CD4-positive, alpha-beta T cell treated with Interleukin-6 for 4 hours (primary cell): ENCODE results near the gene ALDH1A3.

ENCODE experiments used
- DNase-seq: peaks from one replicate; pipeline ENCODE4 v3.0.0-alpha.2; 2020; ENCODE audit warnings: mixed read lengths

The ALDH1A3 gene

DNA sequence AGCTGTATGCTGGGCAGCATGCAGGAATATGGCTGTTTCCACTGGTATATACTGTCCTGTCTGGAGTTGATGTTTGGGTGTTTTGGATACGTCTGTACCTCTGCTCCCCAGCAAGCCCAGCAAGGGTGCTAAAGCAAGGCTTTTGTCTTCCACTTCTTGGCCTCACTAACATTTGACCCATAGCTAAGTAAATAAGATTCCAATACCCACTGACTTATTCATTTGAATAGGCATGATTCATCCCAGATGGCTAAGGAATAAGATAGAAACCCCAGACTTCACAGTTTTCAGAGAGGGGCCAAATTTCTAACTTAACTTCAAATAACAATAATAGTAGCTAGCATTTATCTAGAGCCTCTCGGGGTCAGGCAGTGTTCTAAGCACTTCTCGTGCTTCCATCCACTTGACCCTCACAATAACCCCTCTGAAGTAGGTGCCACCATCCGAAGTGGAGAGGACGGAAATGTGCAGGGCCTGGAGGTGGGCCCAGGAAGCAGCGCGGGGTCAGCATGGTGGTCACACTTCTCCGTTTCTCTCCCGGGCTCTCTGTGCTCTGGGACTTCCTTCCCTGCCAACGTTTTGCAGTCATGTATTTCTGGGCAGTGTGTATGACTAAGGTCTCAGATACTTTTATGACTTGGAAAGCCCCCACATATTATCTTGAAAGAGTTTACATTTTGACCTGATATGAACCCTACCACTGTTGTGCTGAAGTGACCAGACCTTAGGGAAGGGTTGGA, 78.9 kb downstream of the ALDH1A3 start:
- DNase-seq = no peak

DNA sequence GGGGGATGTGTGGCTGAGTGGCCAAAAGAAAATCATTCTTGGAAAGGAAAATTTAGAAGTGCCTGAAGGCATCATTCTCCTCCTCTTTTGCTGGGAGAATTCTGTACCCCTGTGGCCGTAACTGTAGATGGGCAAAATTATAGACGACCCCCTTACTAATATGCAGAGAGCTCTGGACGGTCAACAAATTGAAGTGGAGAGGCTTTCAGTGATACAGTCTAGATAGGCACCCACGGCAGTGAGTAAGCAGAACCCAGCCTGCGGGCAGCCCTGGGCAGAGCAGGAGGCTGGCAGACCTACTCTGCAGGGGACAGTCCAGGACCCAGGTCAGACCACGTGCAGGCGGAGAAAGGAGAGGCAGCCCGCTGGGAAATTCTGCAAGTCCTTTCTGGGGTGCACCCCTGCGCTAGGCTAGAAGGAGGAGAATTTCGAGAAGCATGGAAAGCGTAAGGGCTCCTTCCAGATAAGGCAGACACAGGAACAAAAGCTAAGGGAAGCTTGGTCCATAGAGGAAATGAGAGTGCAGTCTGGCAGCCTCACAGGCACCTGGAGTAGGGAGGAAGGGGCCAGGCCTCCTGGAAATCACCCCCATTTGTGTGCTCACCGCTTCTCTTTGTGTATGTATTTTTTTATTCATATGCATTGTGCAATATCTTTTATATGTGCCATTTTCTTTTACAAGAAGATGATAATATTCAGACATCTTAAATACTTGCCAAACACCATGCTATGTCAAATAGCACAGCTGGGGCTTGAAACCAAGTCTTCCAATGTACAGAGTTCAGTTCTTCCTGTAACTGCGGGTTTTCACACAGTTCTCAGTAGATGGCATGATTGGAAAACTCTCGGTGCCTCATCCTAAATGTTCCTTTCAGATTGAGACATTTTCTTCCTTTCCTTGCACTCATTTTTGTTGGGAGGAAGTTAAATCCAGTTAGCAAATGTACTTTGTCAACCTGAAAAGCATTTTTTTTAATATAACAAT, 79.7 kb downstream of the ALDH1A3 start:
- no peak for DNase-seq
